GM12878 (cell line): ENCODE results near the gene C14orf119. TPM values are rescaled to one million over a fixed set of nuclear protein-coding genes. Genes with fewer than 3 reads are reported as not detected.

ENCODE experiments used
- ATAC-seq: fragments of 200-7000 bp; cut with Tn5 transposase; 3 replicates; pipeline ENCODE4 v1.9.1; 2020; ENCODE audit warnings: mild to moderate bottlenecking, moderate library complexity
- BruUV-seq: library from RNA; stranded (reverse); fragments of 400-500 nt; replicated peaks from 2 replicates; lab custom pipeline; 2021; lab: Mats Ljungman, UMichigan
- CTCF ChIA-PET: fragments of 300-600 bp; sonication (Branson Sonifier 250); formaldehyde crosslinking; extraction: SDS; loops from one replicate; lab custom pipeline; 2021; ENCODE audit warnings: inconsistent platforms; lab: Yijun Ruan, JAX
- POLR2A ChIA-PET: fragments of 350-600 bp; formaldehyde crosslinking; extraction: SDS; loops from one replicate; lab custom pipeline; 2021; ENCODE audit warnings: inconsistent platforms; lab: Charles Lee
- RAD21 ChIA-PET: fragments of 300-600 bp; sonication (Branson Sonifier 250); formaldehyde crosslinking; loops from one replicate; lab custom pipeline; 2023; ENCODE audit warnings: antibody characterized with exemption; ENCODE audit not compliant: unreplicated experiment; lab: Charles Lee
- SMC1A ChIA-PET: fragments of 300-600 bp; sonication (Branson Sonifier 250); formaldehyde crosslinking; loops from one replicate; lab custom pipeline; 2023; ENCODE audit not compliant: unreplicated experiment, uncharacterized antibody; lab: Charles Lee
- DNase-seq: peaks from one replicate; pipeline ENCODE4 v3.0.0-alpha.2; 2011; ENCODE audit warnings: low read depth, low spot score
- FAIRE-seq: peaks from 3 replicates; lab custom pipeline; 2011; peaks lifted over from hg19 to GRCh38; lab: Jason Lieb, UNC
- H2AFZ ChIP-seq: 2 replicates; pipeline ENCODE4 v1.6.0; 2011; ENCODE audit warnings: low read depth, low read length, control low read depth; ENCODE audit not compliant: control insufficient read depth
- H3K27ac ChIP-seq: 2 replicates; pipeline ENCODE4 v1.5.1; 2011; ENCODE audit warnings: control low read depth; ENCODE audit not compliant: control insufficient read depth, insufficient read depth
- H3K27me3 ChIP-seq, 2 experiments: replicated peaks in 1 of 2; 2 replicates each; pipeline versions ENCODE4 v1.6.0 to v1.6.1; 2011; ENCODE audit warnings: low read length in 1 of 2; ENCODE audit not compliant: control insufficient read depth in 2 of 2, insufficient read depth in 2 of 2
- H3K36me3 ChIP-seq, 2 experiments: 2 replicates each; pipeline ENCODE4 v1.5.1; 2011; ENCODE audit warnings: low read length in 1 of 2; ENCODE audit not compliant: control insufficient read depth in 2 of 2, insufficient read depth in 2 of 2
- H3K4me1 ChIP-seq: 2 replicates; pipeline ENCODE4 v1.6.1; 2011; ENCODE audit warnings: mild to moderate bottlenecking, low read length, moderate library complexity, mixed read lengths; ENCODE audit not compliant: control insufficient read depth, insufficient read depth
- H3K4me2 ChIP-seq: 2 replicates; pipeline ENCODE4 v1.6.0; 2011; ENCODE audit warnings: control low read depth; ENCODE audit not compliant: control insufficient read depth, insufficient read depth
- H3K4me3 ChIP-seq: fragments of 200-600 bp; sonication (generic); 2 replicates; pipeline ENCODE4 v1.5.1; 2016
- H3K79me2 ChIP-seq: 2 replicates; pipeline ENCODE4 v1.6.0; 2011; ENCODE audit warnings: low read length; ENCODE audit not compliant: control insufficient read depth, insufficient read depth
- H3K9ac ChIP-seq: 2 replicates; pipeline ENCODE4 v1.8.0; 2011; ENCODE audit warnings: low read length, control low read depth, mixed read lengths; ENCODE audit not compliant: control insufficient read depth, insufficient read depth
- H3K9me3 ChIP-seq: replicated peaks from 3 replicates; pipeline ENCODE4 v1.5.1; 2011; ENCODE audit warnings: mild to moderate bottlenecking, low read length; ENCODE audit not compliant: control insufficient read depth, insufficient read depth
- H4K20me1 ChIP-seq: 2 replicates; pipeline ENCODE4 v1.6.0; 2011; ENCODE audit not compliant: control insufficient read depth, insufficient read depth
- CBX3 ChIP-seq: fragments of 200-600 bp; sonication (generic); IDR thresholded peaks from 2 replicates; pipeline ENCODE4 v1.6.1; 2016; ENCODE audit warnings: low read depth, borderline replicate concordance
- CHD2 ChIP-seq: IDR thresholded peaks from 2 replicates; pipeline ENCODE4 v1.6.1; 2011; ENCODE audit warnings: low read depth, low read length, improper control_type of control experiment, borderline replicate concordance
- POLR2AphosphoS5 ChIP-seq: IDR thresholded peaks from 2 replicates; pipeline ENCODE4 v1.6.1; 2011; ENCODE audit warnings: mild to moderate bottlenecking, low read length, inconsistent platforms
- SPI1 ChIP-seq: IDR thresholded peaks from 2 replicates; pipeline ENCODE4 v1.6.1; 2011; ENCODE audit warnings: low read depth, mild to moderate bottlenecking, low read length, moderate library complexity, borderline replicate concordance; ENCODE audit not compliant: insufficient read depth
- TCF7 ChIP-seq: IDR thresholded peaks from 2 replicates; pipeline ENCODE4 v1.6.1; 2014; ENCODE audit warnings: antibody characterized with exemption, borderline replicate concordance
- WGBS: methylation state at CpG from one replicate; pipeline ENCODE4 v1.1.6; 2016; ENCODE audit warnings: low lambda C conversion rate; ENCODE audit not compliant: insufficient replicate concordance, insufficient coverage; ENCODE audit errors: missing lambda C conversion rate; 5-methylcytosine and 5-hydroxymethylcytosine counted together
- in situ Hi-C: fragments of 300-500 bp; cut with MboI; formaldehyde crosslinking; loops from 9 replicates; pipeline ENCODE4 v1.14.3; 2018; ENCODE audit warnings: mixed read lengths
- intact Hi-C: fragments of 100-400 bp; cut with micrococcal nuclease; formaldehyde crosslinking; loops from one replicate; pipeline ENCODE4 v1.14.2; 2022; ENCODE audit not compliant: unreplicated experiment
- polyA plus RNA-seq, 11 experiments: library from polyadenylated mRNA; depleted of rRNA in 4 of 11; unstranded in 6 of 11; stranded (reverse) in 5 of 11; fragments of >200 nt; fragmentation: Nextera tagmentation in 4 of 11; fragmentation: Illumina TruSeq in 1 of 11; extraction: Ambion mirVana in 4 of 11; extraction: Trizol in 1 of 11; gene quantifications; 1 replicate in 1 of 11; 2 replicates in 10 of 11; pipeline versions ENCODE4 v1.2.1 to v1.2.3, GENCODE V29; 2011 to 2016; ENCODE audit warnings: inconsistent platforms in 2 of 11, missing spikeins in 2 of 11, low read depth in 1 of 11
- total RNA-seq, 4 experiments: library from RNA; depleted of rRNA in 3 of 4; stranded (reverse); fragments of >200 nt in 3 of 4; fragmentation: Illumina TruSeq in 1 of 4; extraction: Trizol in 1 of 4; gene quantifications; 2 replicates each; pipeline versions ENCODE4 v1.2.1 to v1.2.3, GENCODE V29; 2013 to 2021
- TF ChIP-seq, protein P1 (sequence below): fragments of 450-650 bp; IDR thresholded peaks from 2 replicates; pipeline ENCODE4 v1.6.1; 2014; ENCODE audit warnings: mild to moderate bottlenecking
- TF ChIP-seq, protein P2 (sequence below): IDR thresholded peaks from 2 replicates; pipeline ENCODE4 v1.6.1; 2012; ENCODE audit warnings: improper control_type of control experiment, low read depth, low read length; ENCODE audit not compliant: insufficient replicate concordance
- TF ChIP-seq, protein P3 (sequence below): fragments of 450-650 bp; formaldehyde crosslinking; IDR thresholded peaks from 2 replicates; pipeline ENCODE4 v1.4.0; 2022; ENCODE audit warnings: mild to moderate bottlenecking, moderate library complexity

The C14orf119 gene
- total and polyA plus RNA-seq, 10 of the 15 experiments (the other 5 are each of a cell fraction or from before 2014, with no cell fraction given) = 32.3 to 228 (median 57.6) TPM

DNA sequence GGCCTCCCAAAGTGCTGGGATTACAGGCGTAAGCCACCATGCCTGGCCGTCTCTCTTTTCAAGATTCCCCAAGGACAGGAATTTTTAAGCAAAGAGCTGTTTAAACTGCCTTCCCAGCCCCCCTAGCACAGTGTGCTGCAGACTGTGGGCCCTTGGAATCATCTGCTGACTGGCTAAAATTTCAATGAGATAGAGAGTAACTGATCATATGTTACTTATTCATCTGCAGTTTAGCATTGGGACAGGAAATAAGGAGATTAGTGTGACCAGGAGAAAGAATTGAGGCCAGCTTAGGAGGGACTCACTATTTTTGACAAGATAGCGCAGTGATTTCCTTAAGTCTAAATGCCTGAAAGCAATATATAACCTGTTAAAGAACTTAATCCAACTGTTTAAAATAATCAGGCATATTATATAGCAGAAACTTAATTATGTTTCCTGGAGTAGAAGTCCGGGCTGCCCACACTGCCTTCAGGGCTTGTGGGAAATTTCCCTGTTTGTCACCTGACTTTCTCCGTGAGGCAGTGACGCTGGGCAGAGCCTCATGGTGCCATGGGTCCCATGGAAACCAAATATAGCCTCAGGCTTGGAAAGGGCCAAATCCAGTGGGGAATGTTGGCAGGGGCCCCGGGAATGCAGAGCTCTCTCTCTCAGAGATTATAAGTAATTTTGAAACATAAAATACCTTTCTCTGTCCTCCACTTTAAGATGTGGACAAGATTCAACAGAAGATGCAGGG is 46.6 kb downstream of the C14orf119 start:
- DNase-seq (no peak), FAIRE-seq (no peak), ATAC-seq (no peak)
- TF ChIP-seq TCF7 (no peak), SPI1 (no peak), POLR2AphosphoS5 (no peak), CHD2 (no peak), CBX3 (no peak)
- TF ChIP-seq, protein P1, sequence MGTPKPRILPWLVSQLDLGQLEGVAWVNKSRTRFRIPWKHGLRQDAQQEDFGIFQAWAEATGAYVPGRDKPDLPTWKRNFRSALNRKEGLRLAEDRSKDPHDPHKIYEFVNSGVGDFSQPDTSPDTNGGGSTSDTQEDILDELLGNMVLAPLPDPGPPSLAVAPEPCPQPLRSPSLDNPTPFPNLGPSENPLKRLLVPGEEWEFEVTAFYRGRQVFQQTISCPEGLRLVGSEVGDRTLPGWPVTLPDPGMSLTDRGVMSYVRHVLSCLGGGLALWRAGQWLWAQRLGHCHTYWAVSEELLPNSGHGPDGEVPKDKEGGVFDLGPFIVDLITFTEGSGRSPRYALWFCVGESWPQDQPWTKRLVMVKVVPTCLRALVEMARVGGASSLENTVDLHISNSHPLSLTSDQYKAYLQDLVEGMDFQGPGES = no peak
- TF ChIP-seq, protein P2, sequence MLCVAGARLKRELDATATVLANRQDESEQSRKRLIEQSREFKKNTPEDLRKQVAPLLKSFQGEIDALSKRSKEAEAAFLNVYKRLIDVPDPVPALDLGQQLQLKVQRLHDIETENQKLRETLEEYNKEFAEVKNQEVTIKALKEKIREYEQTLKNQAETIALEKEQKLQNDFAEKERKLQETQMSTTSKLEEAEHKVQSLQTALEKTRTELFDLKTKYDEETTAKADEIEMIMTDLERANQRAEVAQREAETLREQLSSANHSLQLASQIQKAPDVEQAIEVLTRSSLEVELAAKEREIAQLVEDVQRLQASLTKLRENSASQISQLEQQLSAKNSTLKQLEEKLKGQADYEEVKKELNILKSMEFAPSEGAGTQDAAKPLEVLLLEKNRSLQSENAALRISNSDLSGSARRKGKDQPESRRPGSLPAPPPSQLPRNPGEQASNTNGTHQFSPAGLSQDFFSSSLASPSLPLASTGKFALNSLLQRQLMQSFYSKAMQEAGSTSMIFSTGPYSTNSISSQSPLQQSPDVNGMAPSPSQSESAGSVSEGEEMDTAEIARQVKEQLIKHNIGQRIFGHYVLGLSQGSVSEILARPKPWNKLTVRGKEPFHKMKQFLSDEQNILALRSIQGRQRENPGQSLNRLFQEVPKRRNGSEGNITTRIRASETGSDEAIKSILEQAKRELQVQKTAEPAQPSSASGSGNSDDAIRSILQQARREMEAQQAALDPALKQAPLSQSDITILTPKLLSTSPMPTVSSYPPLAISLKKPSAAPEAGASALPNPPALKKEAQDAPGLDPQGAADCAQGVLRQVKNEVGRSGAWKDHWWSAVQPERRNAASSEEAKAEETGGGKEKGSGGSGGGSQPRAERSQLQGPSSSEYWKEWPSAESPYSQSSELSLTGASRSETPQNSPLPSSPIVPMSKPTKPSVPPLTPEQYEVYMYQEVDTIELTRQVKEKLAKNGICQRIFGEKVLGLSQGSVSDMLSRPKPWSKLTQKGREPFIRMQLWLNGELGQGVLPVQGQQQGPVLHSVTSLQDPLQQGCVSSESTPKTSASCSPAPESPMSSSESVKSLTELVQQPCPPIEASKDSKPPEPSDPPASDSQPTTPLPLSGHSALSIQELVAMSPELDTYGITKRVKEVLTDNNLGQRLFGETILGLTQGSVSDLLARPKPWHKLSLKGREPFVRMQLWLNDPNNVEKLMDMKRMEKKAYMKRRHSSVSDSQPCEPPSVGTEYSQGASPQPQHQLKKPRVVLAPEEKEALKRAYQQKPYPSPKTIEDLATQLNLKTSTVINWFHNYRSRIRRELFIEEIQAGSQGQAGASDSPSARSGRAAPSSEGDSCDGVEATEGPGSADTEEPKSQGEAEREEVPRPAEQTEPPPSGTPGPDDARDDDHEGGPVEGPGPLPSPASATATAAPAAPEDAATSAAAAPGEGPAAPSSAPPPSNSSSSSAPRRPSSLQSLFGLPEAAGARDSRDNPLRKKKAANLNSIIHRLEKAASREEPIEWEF = no peak
- TF ChIP-seq, protein P3, sequence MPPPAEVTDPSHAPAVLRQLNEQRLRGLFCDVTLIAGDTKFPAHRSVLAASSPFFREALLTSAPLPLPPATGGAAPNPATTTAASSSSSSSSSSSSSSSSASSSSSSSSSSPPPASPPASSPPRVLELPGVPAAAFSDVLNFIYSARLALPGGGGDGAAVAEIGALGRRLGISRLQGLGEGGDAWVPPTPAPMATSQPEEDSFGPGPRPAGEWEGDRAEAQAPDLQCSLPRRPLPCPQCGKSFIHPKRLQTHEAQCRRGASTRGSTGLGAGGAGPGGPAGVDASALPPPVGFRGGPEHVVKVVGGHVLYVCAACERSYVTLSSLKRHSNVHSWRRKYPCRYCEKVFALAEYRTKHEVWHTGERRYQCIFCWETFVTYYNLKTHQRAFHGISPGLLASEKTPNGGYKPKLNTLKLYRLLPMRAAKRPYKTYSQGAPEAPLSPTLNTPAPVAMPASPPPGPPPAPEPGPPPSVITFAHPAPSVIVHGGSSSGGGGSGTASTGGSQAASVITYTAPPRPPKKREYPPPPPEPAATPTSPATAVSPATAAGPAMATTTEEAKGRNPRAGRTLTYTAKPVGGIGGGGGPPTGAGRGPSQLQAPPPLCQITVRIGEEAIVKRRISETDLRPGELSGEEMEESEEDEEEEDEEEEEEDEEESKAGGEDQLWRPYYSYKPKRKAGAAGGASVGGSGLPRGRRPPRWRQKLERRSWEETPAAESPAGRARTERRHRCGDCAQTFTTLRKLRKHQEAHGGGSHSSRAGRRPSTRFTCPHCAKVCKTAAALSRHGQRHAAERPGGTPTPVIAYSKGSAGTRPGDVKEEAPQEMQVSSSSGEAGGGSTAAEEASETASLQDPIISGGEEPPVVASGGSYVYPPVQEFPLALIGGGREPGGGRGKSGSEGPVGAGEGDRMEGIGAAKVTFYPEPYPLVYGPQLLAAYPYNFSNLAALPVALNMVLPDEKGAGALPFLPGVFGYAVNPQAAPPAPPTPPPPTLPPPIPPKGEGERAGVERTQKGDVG (CRISPR knock-in tag) = no peak
- 28% methylated on average over 7 of the region's 7 CpGs for WGBS
- RAD21 ChIA-PET = no interaction called here
- Histone ChIP-seq H3K4me2 (no peak overlapping the region), H4K20me1 (no peaks in the 10 kb centered on the region), H2AFZ (no peak overlapping the region), H3K79me2 (no peaks in the 10 kb centered on the region), H3K9ac (no peak overlapping the region), H3K27ac (no peak overlapping the region), H3K36me3 (no peaks in the 10 kb centered on the region), H3K4me1 (no peaks in the 10 kb centered on the region), H3K27me3 (peaks cover 3% of the 10 kb centered on the region in 2 experiments; a peak in 3 of 4 replicates), H3K9me3 (no peaks in the 10 kb centered on the region), H3K4me3 (no peak overlapping the region)
- in situ Hi-C loops (no loop called here), intact Hi-C loops (no loop called here)
- no TSS peak for BruUV-seq
- CTCF ChIA-PET = interaction anchor here (3.2 kb wide), 1 partner anchor 21 kb away, joined by 16 read pairs; no protein-coding TSS in a partner anchor
- SMC1A ChIA-PET = no interaction called here
- POLR2A ChIA-PET = no interaction called here
